GM21447 (cell line): Measurements from ENCODE around the gene PREPL.
"Not testable (repeated sequence)": the region's sequence is repeated elsewhere in the genome, so short reads cannot be mapped to it uniquely, and the experiment has no call there.

Source experiments
- ATAC-seq: cut with Tn5 transposase; IDR thresholded peaks from one replicate; pipeline ENCODE4 v1.9.1; 2021; ENCODE audit not compliant: unreplicated experiment

Gene PREPL

GRCh38 chr2:44349506-44349905, 11.8 kb downstream of the PREPL start:
- ATAC-seq, result no peak

- no peak for ATAC-seq
Observed at GRCh38 chr2:44348400-44348799, 12.9 kb downstream of the PREPL start.

GRCh38 chr2:44347526-44347925, 13.8 kb downstream of the PREPL start:
- no peak for ATAC-seq

GRCh38 chr2:44342854-44343253, 18.4 kb downstream of the PREPL start:
- ATAC-seq, result no peak

GRCh38 chr2:44335806-44336538, 25.3 kb downstream of the PREPL start:
- no peak for ATAC-seq

GRCh38 chr2:44333994-44334393, 27.3 kb downstream of the PREPL start:
- ATAC-seq, result no peak

GRCh38 chr2:44330801-44331200, 30.5 kb downstream of the PREPL start:
- ATAC-seq, result no peak

- ATAC-seq, result no peak
Observed at GRCh38 chr2:44329343-44329742, 32.0 kb downstream of the PREPL start.

GRCh38 chr2:44328750-44329149, 32.5 kb downstream of the PREPL start:
- ATAC-seq, result no peak

- no peak for ATAC-seq
Observed at GRCh38 chr2:44326548-44327264, 34.6 kb downstream of the PREPL start.

- no peak for ATAC-seq
Observed at GRCh38 chr2:44325897-44326296, 35.4 kb downstream of the PREPL start.

GRCh38 chr2:44324971-44325426, 36.3 kb downstream of the PREPL start:
- ATAC-seq, result no peak

- no peak for ATAC-seq
Observed at GRCh38 chr2:44321360-44321759, 39.9 kb downstream of the PREPL start.

- ATAC-seq, result no peak
Observed at GRCh38 chr2:44320832-44321231, 40.5 kb downstream of the PREPL start.

GRCh38 chr2:44315945-44316344, 45.3 kb downstream of the PREPL start:
- no peak for ATAC-seq

GRCh38 chr2:44314362-44314761, 46.9 kb downstream of the PREPL start:
- no peak for ATAC-seq

GRCh38 chr2:44310287-44310686, 51.0 kb downstream of the PREPL start:
- ATAC-seq, result no peak

GRCh38 chr2:44305882-44306281, 55.4 kb downstream of the PREPL start:
- ATAC-seq, result no peak

- ATAC-seq, result no peak
Observed at GRCh38 chr2:44304258-44304657, 57.0 kb downstream of the PREPL start.

- ATAC-seq, result not testable (repeated sequence)
Observed at GRCh38 chr2:44303766-44304165, 57.5 kb downstream of the PREPL start.

GRCh38 chr2:44301111-44301510, 60.2 kb downstream of the PREPL start:
- no peak for ATAC-seq

- no peak for ATAC-seq
Observed at GRCh38 chr2:44299635-44300034, 61.7 kb downstream of the PREPL start.
